GM19324 (cell line): ENCODE data around the gene CHD9.

Experiments used
- ATAC-seq: cut with Tn5 transposase; IDR thresholded peaks from one replicate; pipeline ENCODE4 v1.9.1; 2021; ENCODE audit warnings: mild to moderate bottlenecking, moderate library complexity; ENCODE audit not compliant: unreplicated experiment, low FRiP score

The CHD9 gene

GRCh38 chr16:53123747-53124146 is 69.0 kb downstream of the CHD9 start:
- no peak for ATAC-seq

- no peak for ATAC-seq
These were observed 71.6 kb downstream of the CHD9 start for GRCh38 chr16:53126390-53126789.

- ATAC-seq, result no peak
These were observed 74.7 kb downstream of the CHD9 start for GRCh38 chr16:53129281-53130158.

- peak; percentile 91 for ATAC-seq
These were observed 75.6 kb downstream of the CHD9 start for GRCh38 chr16:53130159-53131049.

- peak; percentile 1 for ATAC-seq
These were observed 76.2 kb downstream of the CHD9 start for GRCh38 chr16:53131050-53131362.

GRCh38 chr16:53131363-53132071 is 76.7 kb downstream of the CHD9 start:
- peak; percentile 23 for ATAC-seq

- ATAC-seq, result no peak
These were observed 77.6 kb downstream of the CHD9 start for GRCh38 chr16:53132406-53132805.

- no peak for ATAC-seq
These were observed 80.5 kb downstream of the CHD9 start for GRCh38 chr16:53135329-53135728.

- no peak for ATAC-seq
These were observed 88.2 kb downstream of the CHD9 start for GRCh38 chr16:53142823-53143568.

- no peak for ATAC-seq
These were observed 92.8 kb downstream of the CHD9 start for GRCh38 chr16:53147500-53148065.

- no peak for ATAC-seq
These were observed 96.0 kb downstream of the CHD9 start for GRCh38 chr16:53150769-53151168.

- no peak for ATAC-seq
These were observed 97.5 kb downstream of the CHD9 start for GRCh38 chr16:53152329-53152728.

- no peak for ATAC-seq
These were observed 98.3 kb downstream of the CHD9 start for GRCh38 chr16:53153130-53153529.

- ATAC-seq, result no peak
These were observed 99.7 kb downstream of the CHD9 start for GRCh38 chr16:53154513-53154912.

GRCh38 chr16:53156516-53156915 is 101.7 kb downstream of the CHD9 start:
- no peak for ATAC-seq

GRCh38 chr16:53159781-53160436 is 105.1 kb downstream of the CHD9 start:
- ATAC-seq, result no peak

- no peak for ATAC-seq
These were observed 111.3 kb downstream of the CHD9 start for GRCh38 chr16:53166099-53166498.

- no peak for ATAC-seq
These were observed 114.0 kb downstream of the CHD9 start for GRCh38 chr16:53168744-53169143.

- ATAC-seq, result no peak
These were observed 117.7 kb downstream of the CHD9 start for GRCh38 chr16:53172517-53172916.
